Stimulated activated CD8-positive, alpha-beta memory T cell treated with anti-CD3 and anti-CD28 coated beads, Interleukin-4, amount 100 ng/mL, for 4 hours (primary cell): ENCODE measurements around the gene DCC.

ENCODE experiments used
- DNase-seq, 2 donors: peaks; one replicate each; pipeline ENCODE4 v3.0.0-alpha.2; 2020; ENCODE audit warnings: low read depth in 2 of 2, low spot score in 1 of 2

DCC gene

GRCh38 chr18:52489396-52490306 lies 149.7 kb downstream of the DCC start:
- no peak for DNase-seq

- no peak for DNase-seq
Measured at GRCh38 chr18:52496426-52496825, 156.4 kb downstream of the DCC start.

DNA sequence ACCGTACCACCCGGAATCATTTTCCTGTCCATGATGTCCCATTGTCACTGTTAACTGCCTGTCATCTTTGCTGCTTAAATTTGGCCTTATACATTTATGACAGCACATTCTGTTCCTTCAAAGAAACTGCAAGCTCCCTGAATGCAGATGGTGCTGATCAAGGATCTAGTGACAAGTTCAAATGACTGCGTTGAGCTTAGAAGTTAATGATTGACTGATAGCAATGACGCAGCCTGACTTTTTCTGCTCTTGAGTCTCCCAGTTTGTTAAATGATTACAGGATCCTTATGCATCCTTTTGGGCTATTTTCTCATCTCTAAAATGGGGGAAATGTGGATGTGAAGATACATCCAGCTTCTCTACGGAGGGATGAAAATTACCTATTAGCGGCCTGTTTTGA lies 159.0 kb downstream of the DCC start:
- DNase-seq: no peak

DNA sequence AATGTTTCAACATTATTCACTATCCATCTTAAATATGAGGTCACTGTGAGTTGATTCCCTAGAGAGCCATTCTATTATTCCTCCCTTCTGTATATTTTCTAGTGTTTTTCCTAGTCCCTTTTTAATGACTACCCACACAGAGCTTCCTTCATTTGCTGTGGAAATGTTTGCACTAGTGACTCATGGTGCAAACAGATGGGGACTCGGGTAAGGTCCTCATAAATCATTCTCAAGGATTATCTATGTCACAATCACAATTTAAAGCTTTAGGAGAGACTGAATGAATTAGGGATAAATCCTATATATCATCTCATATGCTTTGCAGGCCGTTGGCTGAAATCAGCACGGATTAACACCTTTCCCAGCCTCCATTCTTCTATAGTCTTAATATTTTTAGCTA lies 159.6 kb downstream of the DCC start:
- DNase-seq: no peak

- no peak for DNase-seq
Measured at GRCh38 chr18:52504589-52504988, 164.6 kb downstream of the DCC start.

DNA sequence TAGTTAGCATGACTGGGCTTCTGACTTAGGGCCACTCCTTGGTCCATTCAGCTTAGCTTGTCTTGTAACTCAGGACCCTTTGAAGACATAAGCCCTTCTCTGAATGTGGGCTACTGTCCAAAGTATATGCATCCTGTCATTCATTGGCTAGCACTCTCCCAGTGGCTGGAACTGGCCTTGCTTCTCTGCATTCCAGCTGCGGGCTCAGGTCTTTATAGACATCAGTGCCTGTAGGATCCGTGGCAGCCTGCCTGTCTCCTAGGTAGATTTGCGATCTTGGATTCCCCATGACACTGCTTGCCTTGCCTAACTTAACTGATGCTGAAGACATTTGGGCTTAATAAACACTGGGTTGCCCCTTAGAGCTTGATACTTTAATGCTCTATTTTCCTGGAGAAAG lies 170.1 kb downstream of the DCC start:
- no peak for DNase-seq

GRCh38 chr18:52518086-52518485 lies 178.1 kb downstream of the DCC start:
- no peak for DNase-seq

GRCh38 chr18:52519021-52519420 lies 179.0 kb downstream of the DCC start:
- DNase-seq: no peak

DNA sequence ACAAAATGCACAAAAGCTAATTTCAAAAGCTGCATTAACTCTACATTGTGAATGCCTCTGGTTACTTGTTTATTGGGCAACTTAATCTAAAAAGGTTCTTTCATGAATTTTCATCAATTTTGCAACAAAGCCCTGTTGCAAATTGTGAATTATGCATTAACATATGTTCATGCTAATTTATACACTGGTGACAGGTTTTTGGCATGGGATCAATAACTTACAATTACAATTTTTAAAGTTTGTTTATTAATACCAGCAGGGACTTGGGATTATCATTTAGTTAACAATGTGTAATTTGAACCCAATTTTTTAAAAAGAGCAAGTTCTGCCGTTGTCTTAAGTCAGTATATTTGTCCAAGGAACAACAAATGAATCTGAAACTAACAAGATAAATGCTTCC lies 183.6 kb downstream of the DCC start:
- DNase-seq: no peak

GRCh38 chr18:52531836-52532235 lies 191.8 kb downstream of the DCC start:
- DNase-seq: no peak

DNA sequence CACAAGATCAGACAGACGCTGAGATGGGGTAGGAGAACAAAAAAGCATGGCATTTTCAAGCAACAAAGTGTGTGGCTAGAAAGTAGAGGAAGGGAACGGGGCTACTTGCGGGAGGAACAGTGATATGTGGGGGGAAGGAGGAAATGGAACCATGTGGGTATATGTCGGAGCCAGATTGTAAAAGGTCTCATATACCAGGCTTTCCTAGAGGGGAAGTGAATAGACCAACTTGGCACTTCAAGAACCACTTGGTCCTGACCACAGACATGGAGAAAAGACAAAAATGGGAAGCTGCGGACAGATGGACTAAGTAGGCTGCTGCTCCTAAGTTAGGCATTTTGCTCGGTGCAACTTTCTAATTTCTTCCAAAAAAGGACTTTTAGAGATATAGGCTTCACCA lies 196.0 kb downstream of the DCC start:
- DNase-seq: no peak

GRCh38 chr18:52537261-52537660 lies 197.3 kb downstream of the DCC start:
- no peak for DNase-seq

DNA sequence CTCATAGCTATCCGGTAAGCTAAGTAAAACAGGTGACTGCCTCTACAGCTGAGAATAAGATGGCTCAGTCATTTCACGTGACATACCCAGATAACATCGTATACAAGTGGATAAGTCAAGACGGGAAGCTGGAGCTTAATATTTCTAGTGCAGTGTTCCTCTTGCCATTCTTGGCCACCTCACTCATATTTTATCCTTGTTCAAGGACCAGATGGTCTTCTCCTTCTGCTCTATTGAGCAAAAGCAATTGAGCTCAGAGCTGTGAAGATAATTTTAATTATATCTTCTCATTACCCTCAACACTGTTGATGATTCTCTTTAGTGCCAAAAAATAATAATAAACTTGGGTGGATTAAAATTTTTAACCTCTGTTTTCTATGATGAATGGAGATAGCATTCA lies 201.1 kb downstream of the DCC start:
- no peak for DNase-seq

- no peak for DNase-seq
Measured at GRCh38 chr18:52544086-52544485, 204.1 kb downstream of the DCC start.

DNA sequence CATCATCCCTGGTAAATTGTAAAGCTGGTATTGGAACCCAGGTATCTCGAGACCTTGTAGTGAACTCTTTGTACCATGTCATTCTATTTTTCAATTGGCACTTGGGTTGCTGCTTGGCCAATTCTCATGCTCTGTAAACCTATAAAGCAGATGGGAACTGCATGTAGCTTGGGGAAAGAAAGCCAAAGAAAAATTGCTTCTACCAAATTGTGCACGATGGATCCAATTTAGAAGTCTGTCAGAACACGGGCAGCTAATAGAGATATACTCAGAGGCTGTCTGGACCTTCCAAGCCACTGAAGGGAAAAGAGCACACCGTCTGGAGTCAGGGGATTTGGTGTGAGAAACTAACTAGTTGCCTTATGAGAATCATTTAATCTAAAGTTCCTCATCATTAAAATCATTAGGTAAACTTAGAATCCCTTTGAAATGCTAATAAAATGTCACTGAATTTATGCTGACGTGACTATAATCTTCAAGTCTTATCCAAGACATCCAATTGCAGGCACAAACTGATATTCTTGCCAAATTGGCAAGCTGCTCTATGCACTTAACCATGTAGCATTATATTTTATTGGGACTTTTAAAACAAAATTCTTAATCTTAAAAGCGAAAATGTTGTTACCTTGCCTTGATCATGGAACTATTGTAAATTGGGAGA lies 206.8 kb downstream of the DCC start:
- no peak for DNase-seq

DNA sequence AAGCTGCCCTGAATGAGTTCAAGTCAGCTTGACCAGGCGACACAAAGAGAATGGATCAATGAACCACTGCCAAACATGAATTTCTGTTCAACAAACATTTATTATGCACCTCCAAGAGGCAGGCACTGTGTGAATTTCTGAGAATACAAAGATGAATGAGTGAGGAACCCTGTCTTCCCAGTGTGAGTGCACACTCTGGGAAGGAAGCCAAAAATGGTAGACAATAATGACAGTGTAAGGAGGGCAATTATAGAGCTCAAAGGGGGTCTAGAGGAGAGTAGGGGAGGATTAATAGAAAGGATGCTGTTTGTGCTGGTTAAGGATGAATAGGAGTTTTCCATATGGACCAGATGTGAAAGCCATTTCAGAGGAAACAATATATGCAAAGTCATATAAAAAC lies 213.4 kb downstream of the DCC start:
- no peak for DNase-seq

DNA sequence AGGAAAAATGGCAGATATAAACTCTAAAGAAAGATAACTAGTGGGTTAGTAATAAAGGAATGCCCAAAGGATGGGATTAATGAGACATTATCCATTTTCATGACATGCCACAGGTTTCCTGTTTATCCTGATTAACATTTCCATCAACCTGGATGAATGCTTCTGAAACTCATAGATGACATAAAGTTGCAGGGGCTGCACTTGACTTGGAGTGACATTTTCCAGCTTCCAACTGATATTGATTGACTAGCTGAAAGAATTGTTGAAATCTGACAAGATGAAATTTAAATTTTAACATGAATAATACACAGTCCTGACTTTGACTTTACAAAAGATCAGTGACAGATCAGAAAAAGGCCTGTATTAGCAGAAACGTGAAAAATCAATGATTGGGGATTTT lies 214.2 kb downstream of the DCC start:
- no peak for DNase-seq

- DNase-seq: no peak
Measured at GRCh38 chr18:52567360-52567759, 227.4 kb downstream of the DCC start.

GRCh38 chr18:52569492-52569891 lies 229.5 kb downstream of the DCC start:
- no peak for DNase-seq

DNA sequence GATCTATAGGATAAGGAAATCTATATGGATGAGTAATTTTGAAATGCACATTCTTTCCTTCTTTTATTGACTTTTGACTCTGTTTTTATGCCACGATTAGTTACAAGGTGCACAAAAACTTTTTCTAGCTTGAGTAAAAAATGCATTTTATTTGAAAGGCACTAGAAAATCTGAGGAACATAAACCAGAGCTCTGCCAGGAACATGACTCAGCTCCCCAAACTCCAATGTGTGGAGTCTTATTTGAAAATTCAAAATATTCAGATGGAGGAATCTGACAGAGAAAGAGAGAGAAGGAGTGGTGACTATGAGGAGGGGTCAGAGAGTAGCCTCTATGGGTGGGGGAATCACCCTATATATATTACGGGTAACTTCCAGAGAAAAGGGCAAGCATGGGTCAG lies 231.0 kb downstream of the DCC start:
- no peak for DNase-seq

- DNase-seq: no peak
Measured at GRCh38 chr18:52572036-52573000, 232.3 kb downstream of the DCC start.

DNA sequence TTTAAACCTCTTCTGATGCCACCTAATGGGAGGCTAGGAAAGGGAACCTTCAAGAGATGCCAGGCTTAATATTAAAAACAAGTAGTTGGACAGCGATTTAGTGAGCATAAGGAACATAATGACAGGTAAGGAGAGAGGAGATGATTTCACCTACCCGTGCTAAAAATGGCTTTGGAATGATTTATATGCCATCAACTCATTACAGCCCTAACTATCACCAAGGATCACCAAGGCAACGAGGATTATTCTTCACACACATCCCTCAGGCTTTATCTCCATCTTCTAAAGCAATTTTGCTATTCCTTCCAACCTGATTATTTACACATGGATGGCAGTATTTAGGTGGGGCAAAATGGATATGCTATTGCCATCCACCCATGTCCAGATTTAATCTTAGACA lies 237.8 kb downstream of the DCC start:
- DNase-seq: no peak
